Large intestine (tissue), 3 donors: ENCODE measurements around the gene ALKBH5. TPM values are rescaled to one million over a fixed set of nuclear protein-coding genes. Genes with fewer than 3 reads are reported as not detected.

Source experiments
- DNase-seq, 2 donors: peaks; one replicate each; pipeline versions ENCODE4 v3.0.0 to v3.0.0-alpha.2; 2013
- H3K27ac ChIP-seq: one replicate; pipeline ENCODE4 v1.5.1; 2013; ENCODE audit warnings: low read length
- H3K27me3 ChIP-seq: 2 replicates; pipeline ENCODE4 v1.6.1; 2013; ENCODE audit warnings: low read length; ENCODE audit not compliant: control insufficient read depth, insufficient read depth
- H3K36me3 ChIP-seq: 2 replicates; pipeline ENCODE4 v1.6.1; 2013; ENCODE audit warnings: low read length; ENCODE audit not compliant: control insufficient read depth, insufficient read depth
- H3K4me1 ChIP-seq: one replicate; pipeline ENCODE4 v1.6.1; 2013; ENCODE audit warnings: low read length; ENCODE audit not compliant: control insufficient read depth, insufficient read depth
- H3K4me3 ChIP-seq: one replicate; pipeline ENCODE4 v1.5.1; 2013; ENCODE audit warnings: low read length
- H3K9me3 ChIP-seq: one replicate; pipeline ENCODE4 v1.6.1; 2013; ENCODE audit warnings: mild to moderate bottlenecking, low read depth, low read length, moderate library complexity; ENCODE audit not compliant: control insufficient read depth
- WGBS: methylation state at CpG from one replicate; pipeline ENCODE4 v1.1.5; 2013; ENCODE audit warnings: low lambda C conversion rate; ENCODE audit not compliant: insufficient coverage; 5-methylcytosine and 5-hydroxymethylcytosine counted together
- polyA plus RNA-seq: library from polyadenylated mRNA; unstranded; fragments of 120-200 nt; gene quantifications from one replicate; pipeline ENCODE4 v1.2.1, GENCODE V29; 2013

ALKBH5 gene
- polyA plus RNA-seq, 1 donor = 59.0 TPM

DNA sequence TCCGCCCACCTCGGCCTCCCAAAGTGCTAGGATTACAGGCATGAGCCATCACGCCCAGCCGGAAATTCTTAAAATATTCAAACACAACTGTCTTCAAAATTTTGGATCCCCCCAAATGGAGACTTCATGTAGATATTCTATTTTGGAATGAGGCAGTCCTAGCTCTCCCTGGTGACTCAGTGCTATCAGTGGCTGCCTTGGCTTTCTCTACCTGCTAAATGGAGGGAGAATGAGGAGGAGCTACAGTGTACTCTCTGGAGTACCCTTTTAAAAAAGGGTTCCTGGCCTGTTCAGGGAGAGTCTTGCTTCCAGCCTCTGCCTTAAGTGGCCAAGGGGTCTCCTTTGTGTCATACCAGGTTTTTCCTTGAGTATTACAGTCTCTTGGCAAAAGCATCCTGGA, 10.8 kb downstream of the ALKBH5 start:
- no CpG with 5 or more reads among the region's 4 CpGs for WGBS
- Histone ChIP-seq H3K9me3 (no peaks in the 10 kb centered on the region), H3K27ac (no peak overlapping the region), H3K36me3 (peaks cover 61% of the 10 kb centered on the region), H3K4me3 (no peak overlapping the region), H3K27me3 (no peaks in the 10 kb centered on the region), H3K4me1 (peaks cover 10% of the 10 kb centered on the region)
- no peak for DNase-seq

- peaks cover 61% of the 10 kb centered on the region for H3K36me3 ChIP-seq
Measured at GRCh38 chr17:18194804-18195203, 11.2 kb downstream of the ALKBH5 start.

GRCh38 chr17:18195246-18195645, 11.6 kb downstream of the ALKBH5 start:
- Histone ChIP-seq H3K4me1 (peaks cover 10% of the 10 kb centered on the region), H3K9me3 (no peaks in the 10 kb centered on the region), H3K27me3 (no peaks in the 10 kb centered on the region), H3K4me3 (no peak overlapping the region), H3K27ac (no peak overlapping the region), H3K36me3 (peaks cover 61% of the 10 kb centered on the region)
- DNase-seq = no peak
- WGBS = 100% methylated on average over 2 of the region's 5 CpGs

More at GRCh38 chr17:18194804-18195203, 11.2 kb downstream of the ALKBH5 start:
- no peak overlapping the region for H3K27ac ChIP-seq
- H3K27me3 ChIP-seq = no peaks in the 10 kb centered on the region
- no peaks in the 10 kb centered on the region for H3K9me3 ChIP-seq
- no peak for DNase-seq
- H3K4me3 ChIP-seq = no peak overlapping the region
- H3K4me1 ChIP-seq = peaks cover 8% of the 10 kb centered on the region
- 100% methylated on average over 1 of the region's 4 CpGs for WGBS

DNA sequence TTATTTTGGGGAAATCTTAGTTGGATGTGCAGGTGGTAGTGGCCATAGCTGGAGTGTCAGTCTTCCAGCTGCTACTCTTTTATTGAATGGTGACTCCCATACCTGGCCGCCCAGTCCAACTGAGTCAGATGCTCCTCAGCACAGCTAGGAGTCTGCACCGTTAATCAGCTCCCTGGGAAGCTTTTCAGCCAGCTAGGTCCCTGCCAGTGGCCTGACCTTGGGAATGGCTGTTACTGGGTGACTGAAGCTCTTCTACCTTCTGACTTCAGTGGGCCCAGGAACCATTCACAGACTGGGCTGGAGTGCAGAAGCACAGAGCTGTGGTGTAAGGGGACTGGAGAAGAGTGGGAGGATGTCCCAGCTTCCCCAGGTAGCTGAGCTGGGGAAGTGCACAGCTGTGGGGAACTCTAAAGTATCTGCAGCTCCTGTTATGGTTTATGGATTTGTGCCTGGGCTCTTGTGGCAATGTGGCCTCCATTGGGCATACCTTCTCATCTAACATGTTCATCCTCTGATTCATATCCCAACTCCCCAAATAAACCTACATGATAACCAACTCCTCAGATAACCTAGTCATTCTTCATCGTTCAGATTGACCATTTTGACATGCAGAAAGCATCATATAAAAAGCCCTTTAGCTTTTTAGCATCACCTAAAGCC, 14.0 kb downstream of the ALKBH5 start:
- Histone ChIP-seq H3K4me3 (no peak overlapping the region), H3K9me3 (no peaks in the 10 kb centered on the region), H3K27me3 (no peaks in the 10 kb centered on the region), H3K36me3 (peaks cover 69% of the 10 kb centered on the region), H3K27ac (no peak overlapping the region), H3K4me1 (peaks cover 16% of the 10 kb centered on the region)
- 100% methylated on average over 1 of the region's 3 CpGs for WGBS
- DNase-seq = no peak

- Histone ChIP-seq H3K27ac (no peak overlapping the region), H3K36me3 (peaks cover 69% of the 10 kb centered on the region), H3K9me3 (no peaks in the 10 kb centered on the region), H3K4me1 (peaks cover 17% of the 10 kb centered on the region), H3K4me3 (no peak overlapping the region), H3K27me3 (no peaks in the 10 kb centered on the region)
- WGBS = 80% methylated on average over 1 of the region's 4 CpGs
- no peak for DNase-seq
Measured at GRCh38 chr17:18198530-18198929, 14.9 kb downstream of the ALKBH5 start.

DNA sequence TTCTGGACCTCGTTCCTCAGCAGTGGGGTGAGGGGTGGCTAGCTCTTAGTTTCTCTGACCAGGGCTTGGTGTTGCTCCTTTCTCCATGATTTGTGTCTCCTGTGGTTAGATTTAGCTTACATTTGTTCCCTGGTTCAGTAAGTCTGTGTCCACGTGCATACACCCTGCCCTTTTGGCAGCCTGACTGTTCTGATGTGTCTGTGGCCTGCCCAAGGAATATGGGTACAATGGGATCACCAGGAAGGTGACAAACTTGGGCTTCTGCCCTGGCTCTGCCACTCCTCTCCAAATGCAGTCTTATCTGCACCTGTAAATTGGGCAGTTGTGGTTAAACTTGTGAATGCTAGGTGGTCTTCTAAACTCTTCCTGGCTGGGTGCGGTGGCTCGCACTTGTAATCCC, 17.5 kb downstream of the ALKBH5 start:
- no peaks in the 10 kb centered on the region for H3K27me3 ChIP-seq
- H3K27ac ChIP-seq = no peak overlapping the region
- no peaks in the 10 kb centered on the region for H3K9me3 ChIP-seq
- no peak for DNase-seq
- no peak overlapping the region for H3K4me3 ChIP-seq
- no CpG with 5 or more reads among the region's 4 CpGs for WGBS
- H3K36me3 ChIP-seq = peaks cover 70% of the 10 kb centered on the region
- H3K4me1 ChIP-seq = peaks cover 21% of the 10 kb centered on the region

- peaks cover 20% of the 10 kb centered on the region for H3K4me1 ChIP-seq
- no CpG with 5 or more reads among the region's 7 CpGs for WGBS
- no peaks in the 10 kb centered on the region for H3K27me3 ChIP-seq
- H3K9me3 ChIP-seq = no peaks in the 10 kb centered on the region
- no peak overlapping the region for H3K4me3 ChIP-seq
- H3K36me3 ChIP-seq = peaks cover 68% of the 10 kb centered on the region
- H3K27ac ChIP-seq = peak overlapping the region; percentile 68
- DNase-seq = peak; percentile 73 to 82
Measured at GRCh38 chr17:18203308-18203707, 19.7 kb downstream of the ALKBH5 start.

DNA sequence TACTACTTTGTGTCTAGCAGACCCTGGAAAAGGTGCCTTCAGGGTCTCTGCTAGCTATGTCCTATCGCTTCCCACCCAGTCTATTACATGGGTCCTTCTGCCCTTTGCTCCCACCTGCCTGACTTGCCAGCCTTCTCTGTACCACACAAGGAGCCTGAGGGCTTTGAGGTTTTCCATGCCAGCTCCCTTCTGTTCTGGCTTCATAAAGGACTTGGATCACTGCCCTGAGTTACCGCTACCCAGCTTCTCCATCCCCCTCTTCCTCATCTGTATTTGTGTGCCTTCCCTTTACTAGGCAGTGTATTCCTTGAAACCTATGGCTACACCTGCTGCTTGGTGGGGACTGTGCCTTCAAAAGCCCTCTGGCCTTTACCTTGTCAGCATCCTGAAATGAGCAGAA, 22.2 kb downstream of the ALKBH5 start:
- no peak overlapping the region for H3K4me3 ChIP-seq
- no peak for DNase-seq
- H3K27ac ChIP-seq = no peak overlapping the region
- H3K36me3 ChIP-seq = peaks cover 76% of the 10 kb centered on the region
- WGBS = no CpG with 5 or more reads among the region's 2 CpGs
- H3K4me1 ChIP-seq = peaks cover 10% of the 10 kb centered on the region
- no peaks in the 10 kb centered on the region for H3K9me3 ChIP-seq
- H3K27me3 ChIP-seq = no peaks in the 10 kb centered on the region

DNA sequence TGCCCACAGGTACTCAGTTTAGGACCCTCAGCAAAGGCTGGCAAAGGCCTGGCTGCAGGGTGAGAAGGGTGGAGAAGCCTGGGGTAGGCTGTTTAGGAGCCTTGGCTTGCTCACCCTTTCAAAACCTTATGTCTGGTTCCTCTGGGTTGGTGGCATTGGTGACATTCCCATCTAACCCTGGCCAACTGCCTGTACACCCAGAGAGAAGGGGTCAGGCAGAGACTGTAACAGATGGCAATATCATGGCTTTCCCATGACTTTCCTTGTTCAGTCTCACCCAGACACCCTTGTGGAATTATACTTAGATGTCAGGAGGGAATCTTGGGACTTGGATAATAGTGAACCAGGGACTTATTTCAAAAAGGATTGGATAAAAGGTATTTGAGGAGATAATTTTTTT, 23.3 kb downstream of the ALKBH5 start:
- Histone ChIP-seq H3K36me3 (peaks cover 73% of the 10 kb centered on the region), H3K4me1 (peaks cover 10% of the 10 kb centered on the region), H3K4me3 (no peak overlapping the region), H3K27me3 (no peaks in the 10 kb centered on the region), H3K27ac (no peak overlapping the region), H3K9me3 (no peaks in the 10 kb centered on the region)
- DNase-seq = no peak

- Histone ChIP-seq H3K4me3 (no peak overlapping the region), H3K4me1 (peaks cover 4% of the 10 kb centered on the region), H3K9me3 (no peaks in the 10 kb centered on the region), H3K27me3 (no peaks in the 10 kb centered on the region), H3K36me3 (peaks cover 70% of the 10 kb centered on the region), H3K27ac (no peak overlapping the region)
- no peak for DNase-seq
- 93% methylated on average over 2 of the region's 19 CpGs for WGBS
Measured at GRCh38 chr17:18208092-18208491, 24.5 kb downstream of the ALKBH5 start.

DNA sequence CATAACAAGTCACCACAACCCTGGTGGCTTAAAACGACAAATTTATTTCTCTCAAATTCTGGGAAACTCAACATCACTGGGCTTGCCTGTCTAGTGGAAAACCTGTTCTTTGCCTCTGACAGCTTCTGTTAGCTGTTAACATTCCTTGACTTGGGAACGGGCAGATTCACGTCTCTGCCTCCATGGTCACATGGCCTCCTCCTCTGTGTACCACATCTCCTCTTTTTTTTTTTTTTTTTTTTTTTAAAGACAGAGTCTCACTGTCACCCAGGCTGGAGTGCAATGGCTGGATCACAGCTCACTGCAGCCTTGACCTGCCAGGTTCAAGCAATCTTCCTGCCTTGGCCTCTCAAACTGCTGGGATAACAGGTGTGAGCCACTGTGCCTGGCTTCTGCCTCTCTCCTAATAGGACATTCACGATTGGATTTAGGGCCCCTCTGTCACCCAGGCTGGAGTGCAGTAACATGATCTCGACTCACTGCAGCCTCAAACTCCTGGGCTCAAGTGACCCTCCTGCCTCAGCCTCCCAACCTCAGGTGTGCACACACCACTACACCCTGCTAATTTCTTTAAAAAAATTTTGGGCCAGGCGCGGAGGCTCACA, 30.1 kb downstream of the ALKBH5 start:
- DNase-seq = no peak
- no CpG with 5 or more reads among the region's 7 CpGs for WGBS
- no peak overlapping the region for H3K4me3 ChIP-seq
- H3K4me1 ChIP-seq = no peaks in the 10 kb centered on the region
- no peaks in the 10 kb centered on the region for H3K9me3 ChIP-seq
- H3K36me3 ChIP-seq = peaks cover 23% of the 10 kb centered on the region
- H3K27me3 ChIP-seq = no peaks in the 10 kb centered on the region
- H3K27ac ChIP-seq = no peak overlapping the region
